Measurements from ENCODE around the gene STEEP1. TPM values are rescaled to one million over a fixed set of nuclear protein-coding genes. Genes with fewer than 3 reads are reported as not detected.
A peak's percentile ranks its signal among the peaks of the same experiment; 100 is the strongest.

STEEP1 gene
- total and polyA plus RNA-seq, 2 of the 13 experiments (the other 11 are each of a cell fraction or from before 2014, with no cell fraction given) = 7.7 to 23.1 TPM

DNA sequence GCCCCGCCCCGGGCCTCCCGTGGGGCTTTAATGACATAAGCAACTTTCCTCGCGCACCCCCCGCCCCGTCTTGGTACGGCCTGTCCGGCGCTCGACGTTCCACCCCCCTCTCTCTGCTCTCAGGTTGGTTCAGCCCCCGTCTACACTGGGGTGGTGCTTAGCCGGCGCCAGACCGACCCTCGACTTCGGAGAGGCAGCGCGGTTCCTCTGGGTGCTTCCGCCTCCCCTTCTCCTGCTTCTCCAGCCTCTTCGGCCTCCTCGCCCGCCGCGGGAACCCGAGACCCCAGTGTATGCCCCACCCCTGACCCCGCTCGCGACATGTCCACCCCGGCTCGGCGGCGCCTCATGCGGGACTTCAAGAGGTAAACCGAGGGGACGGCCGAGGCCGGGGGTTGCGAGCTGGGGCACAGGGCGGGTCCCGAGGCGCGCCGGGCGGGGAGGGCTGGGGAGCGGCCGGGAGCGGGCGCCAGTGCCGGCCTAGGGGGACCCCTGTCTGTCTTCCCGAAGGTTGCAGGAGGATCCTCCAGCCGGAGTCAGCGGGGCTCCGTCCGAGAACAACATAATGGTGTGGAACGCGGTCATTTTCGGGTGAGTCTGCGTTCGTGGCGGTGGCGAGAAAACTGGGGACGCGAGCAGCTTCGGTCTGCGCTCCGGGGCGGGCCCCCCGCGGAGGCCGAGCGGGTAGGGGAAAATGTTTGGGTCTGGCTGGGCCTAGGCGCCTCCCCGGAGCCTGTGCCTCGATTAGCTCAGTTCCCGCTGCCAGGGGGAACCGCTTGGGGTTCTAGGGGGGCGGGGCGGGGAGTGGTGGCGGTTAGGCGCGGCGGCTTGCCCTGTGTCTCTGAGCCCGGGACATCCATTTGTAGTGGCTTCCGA is 9.4 kb upstream of the STEEP1 start, which contains the start of gene UBE2A (continued):
- no peak for TF ChIP-seq CAMTA2 (CRISPR knock-in tag; IDR thresholded peaks at IDR 0.05; ENCODE audit: borderline replicate concordance)
- TF ChIP-seq ZNF501 (CRISPR knock-in tag; IDR thresholded peaks at IDR 0.05) = peak; percentile 63
- TF ChIP-seq SMAD1 (CRISPR knock-in tag; IDR thresholded peaks at IDR 0.05; ENCODE audit: borderline replicate concordance, low read depth) = no peak
- peak; percentile 31; the same call in 1 of the 2 replicates for TF ChIP-seq SOX5 (CRISPR knock-in tag; IDR thresholded peaks at IDR 0.05; ENCODE audit: borderline replicate concordance)
- TF ChIP-seq ZNF20 (CRISPR knock-in tag; IDR thresholded peaks at IDR 0.05) = no peak
- no peak for TF ChIP-seq ZKSCAN8 (CRISPR knock-in tag; IDR thresholded peaks at IDR 0.05; ENCODE audit: borderline replicate concordance)
- no peak for TF ChIP-seq SALL2 (CRISPR knock-in tag; IDR thresholded peaks at IDR 0.05)
- TF ChIP-seq, protein P1, sequence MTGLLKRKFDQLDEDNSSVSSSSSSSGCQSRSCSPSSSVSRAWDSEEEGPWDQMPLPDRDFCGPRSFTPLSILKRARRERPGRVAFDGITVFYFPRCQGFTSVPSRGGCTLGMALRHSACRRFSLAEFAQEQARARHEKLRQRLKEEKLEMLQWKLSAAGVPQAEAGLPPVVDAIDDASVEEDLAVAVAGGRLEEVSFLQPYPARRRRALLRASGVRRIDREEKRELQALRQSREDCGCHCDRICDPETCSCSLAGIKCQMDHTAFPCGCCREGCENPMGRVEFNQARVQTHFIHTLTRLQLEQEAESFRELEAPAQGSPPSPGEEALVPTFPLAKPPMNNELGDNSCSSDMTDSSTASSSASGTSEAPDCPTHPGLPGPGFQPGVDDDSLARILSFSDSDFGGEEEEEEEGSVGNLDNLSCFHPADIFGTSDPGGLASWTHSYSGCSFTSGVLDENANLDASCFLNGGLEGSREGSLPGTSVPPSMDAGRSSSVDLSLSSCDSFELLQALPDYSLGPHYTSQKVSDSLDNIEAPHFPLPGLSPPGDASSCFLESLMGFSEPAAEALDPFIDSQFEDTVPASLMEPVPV (CRISPR knock-in tag; IDR thresholded peaks at IDR 0.05) = no peak
- no peak for TF ChIP-seq ZNF607 (CRISPR knock-in tag; IDR thresholded peaks at IDR 0.05; ENCODE audit: borderline replicate concordance)
- TF ChIP-seq HNF1A (IDR thresholded peaks at IDR 0.05; ENCODE audit: low read depth) = no peak
- no peak for TF ChIP-seq HNF1A (CRISPR knock-in tag; IDR thresholded peaks at IDR 0.05; ENCODE audit: borderline replicate concordance)
- no peak for TF ChIP-seq ZNF703 (CRISPR knock-in tag; IDR thresholded peaks at IDR 0.05; ENCODE audit: borderline replicate concordance)
- no peak for TF ChIP-seq ZNF619 (CRISPR knock-in tag; IDR thresholded peaks at IDR 0.05)
- TF ChIP-seq NR2F1 (CRISPR knock-in tag; IDR thresholded peaks at IDR 0.05) = no peak
- no peak for TF ChIP-seq SMYD3 (CRISPR knock-in tag; IDR thresholded peaks at IDR 0.05)
- no peak for TF ChIP-seq MBNL3 (CRISPR knock-in tag; conservative IDR thresholded peaks at IDR 0.05)
- TF ChIP-seq ZNF580 (CRISPR knock-in tag; IDR thresholded peaks at IDR 0.05; ENCODE audit: borderline replicate concordance, low read depth) = no peak; the same call in 1 of the 2 replicates
- no peak for TF ChIP-seq ZNF143 (CRISPR knock-in tag; IDR thresholded peaks at IDR 0.05)
- TF ChIP-seq FUBP1 (CRISPR knock-in tag; IDR thresholded peaks at IDR 0.05; ENCODE audit: borderline replicate concordance) = no peak

All from HepG2 (cell line).